GM12801 (cell line): ENCODE results near the gene CDKL1.

Experiments used
- TF ChIP-seq, protein P1 (sequence below): IDR thresholded peaks from one replicate; pipeline ENCODE4 v1.5.1; 2011; ENCODE audit warnings: control low read depth; ENCODE audit not compliant: insufficient read length; ENCODE audit errors: extremely low read depth

The CDKL1 gene

DNA sequence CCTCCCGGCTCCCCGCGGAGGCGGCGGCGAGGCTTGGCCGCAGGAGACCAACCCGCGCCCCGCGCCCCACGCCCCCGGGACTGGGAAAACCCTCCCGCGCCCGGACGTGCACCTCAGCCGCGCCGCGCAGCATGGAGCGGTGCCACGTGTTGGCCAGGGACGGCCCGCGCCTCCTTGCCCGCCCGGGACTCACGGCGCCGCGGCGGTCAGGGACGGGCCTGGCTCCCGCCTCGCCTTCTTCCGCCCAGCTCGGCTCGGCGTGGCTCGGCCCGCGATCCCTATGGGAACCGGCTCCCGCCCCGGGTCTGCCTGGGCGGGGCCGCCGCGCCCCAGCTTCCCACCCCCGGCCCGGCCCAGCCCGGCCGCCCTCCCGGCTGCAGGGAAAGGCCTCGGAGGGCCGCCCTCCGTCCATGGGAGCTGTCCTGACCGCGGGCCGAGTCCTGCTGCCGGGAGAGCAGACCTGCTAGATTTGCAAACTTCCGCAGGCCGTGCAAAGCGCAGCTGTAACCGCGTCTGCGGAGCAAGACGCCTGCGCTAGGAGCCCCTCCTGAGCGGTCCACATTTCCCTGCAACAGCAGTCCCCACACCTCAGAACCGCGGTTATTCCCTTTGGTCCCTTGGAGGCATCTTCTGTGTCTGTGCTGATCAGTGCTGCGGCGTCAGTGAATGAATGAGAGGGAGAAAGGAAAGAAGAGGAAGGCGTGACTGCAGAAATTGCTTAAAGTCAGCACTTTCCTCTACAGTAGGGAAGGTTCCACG, at the start of gene CDKL1:
CDKL1 (minus strand) TSS at position 251 of the 759 bp plus-strand sequence. CDS start 1,013 bp downstream, outside the sequence.
- TF ChIP-seq, protein P1, sequence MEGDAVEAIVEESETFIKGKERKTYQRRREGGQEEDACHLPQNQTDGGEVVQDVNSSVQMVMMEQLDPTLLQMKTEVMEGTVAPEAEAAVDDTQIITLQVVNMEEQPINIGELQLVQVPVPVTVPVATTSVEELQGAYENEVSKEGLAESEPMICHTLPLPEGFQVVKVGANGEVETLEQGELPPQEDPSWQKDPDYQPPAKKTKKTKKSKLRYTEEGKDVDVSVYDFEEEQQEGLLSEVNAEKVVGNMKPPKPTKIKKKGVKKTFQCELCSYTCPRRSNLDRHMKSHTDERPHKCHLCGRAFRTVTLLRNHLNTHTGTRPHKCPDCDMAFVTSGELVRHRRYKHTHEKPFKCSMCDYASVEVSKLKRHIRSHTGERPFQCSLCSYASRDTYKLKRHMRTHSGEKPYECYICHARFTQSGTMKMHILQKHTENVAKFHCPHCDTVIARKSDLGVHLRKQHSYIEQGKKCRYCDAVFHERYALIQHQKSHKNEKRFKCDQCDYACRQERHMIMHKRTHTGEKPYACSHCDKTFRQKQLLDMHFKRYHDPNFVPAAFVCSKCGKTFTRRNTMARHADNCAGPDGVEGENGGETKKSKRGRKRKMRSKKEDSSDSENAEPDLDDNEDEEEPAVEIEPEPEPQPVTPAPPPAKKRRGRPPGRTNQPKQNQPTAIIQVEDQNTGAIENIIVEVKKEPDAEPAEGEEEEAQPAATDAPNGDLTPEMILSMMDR, result no peak

DNA sequence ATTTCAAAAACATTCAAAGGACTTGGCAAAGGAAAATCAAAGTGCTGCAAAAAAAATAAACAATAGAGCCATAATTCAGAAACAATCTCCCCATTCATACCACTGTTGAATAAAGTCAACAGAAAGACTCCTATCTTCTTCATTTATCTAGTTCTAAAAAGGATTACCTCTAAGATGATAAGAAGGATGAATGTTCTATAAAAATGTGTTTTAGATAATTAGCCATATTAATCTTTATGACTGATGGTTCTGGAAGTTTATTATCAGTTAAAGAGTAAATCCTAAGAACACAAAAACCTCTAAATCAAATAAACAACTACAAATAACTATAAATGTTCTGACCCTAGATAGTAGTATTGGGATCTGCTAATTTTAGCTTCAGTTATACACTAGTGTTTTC, 37.8 kb upstream of the CDKL1 start:
- TF ChIP-seq, protein P1, result no peak

DNA sequence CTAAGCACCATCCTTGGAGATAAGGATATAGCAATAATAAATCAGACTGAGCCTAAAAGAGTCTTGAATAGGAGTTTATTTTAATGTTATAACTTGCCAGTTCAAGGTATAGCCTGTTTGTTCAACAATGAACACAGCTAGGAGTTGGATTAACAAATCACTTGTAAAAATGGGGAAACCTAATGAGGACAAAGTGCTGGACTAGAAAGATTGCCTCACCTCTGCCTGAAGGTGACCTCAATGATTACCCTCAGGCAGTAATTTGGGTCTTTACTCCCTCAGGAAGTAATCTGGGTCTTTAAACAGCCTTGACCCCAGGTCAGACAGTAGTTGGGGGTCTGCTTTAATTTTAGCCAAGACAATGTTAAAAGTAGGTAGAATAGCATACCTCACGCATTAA, 35.5 kb upstream of the CDKL1 start:
- TF ChIP-seq, protein P1, result no peak

DNA sequence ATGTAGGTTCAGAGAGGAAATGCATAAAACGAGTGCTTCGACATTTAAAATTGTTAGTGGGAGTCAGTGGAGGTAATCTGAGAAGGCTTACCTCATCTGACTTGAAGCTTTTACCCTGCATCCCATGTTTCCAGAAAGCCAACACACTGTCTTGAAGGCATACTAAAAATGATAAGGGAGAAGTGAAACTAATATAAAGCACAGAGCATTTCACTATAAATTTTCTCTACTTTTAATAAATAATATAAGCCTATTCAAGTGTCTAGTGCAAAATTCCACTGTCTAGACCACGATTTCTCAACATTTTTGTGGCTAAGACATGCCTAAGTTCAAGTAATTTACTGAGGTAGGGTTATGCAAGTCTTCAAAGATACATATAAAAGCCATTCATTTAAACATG, 29.1 kb upstream of the CDKL1 start:
- TF ChIP-seq, protein P1, result no peak

DNA sequence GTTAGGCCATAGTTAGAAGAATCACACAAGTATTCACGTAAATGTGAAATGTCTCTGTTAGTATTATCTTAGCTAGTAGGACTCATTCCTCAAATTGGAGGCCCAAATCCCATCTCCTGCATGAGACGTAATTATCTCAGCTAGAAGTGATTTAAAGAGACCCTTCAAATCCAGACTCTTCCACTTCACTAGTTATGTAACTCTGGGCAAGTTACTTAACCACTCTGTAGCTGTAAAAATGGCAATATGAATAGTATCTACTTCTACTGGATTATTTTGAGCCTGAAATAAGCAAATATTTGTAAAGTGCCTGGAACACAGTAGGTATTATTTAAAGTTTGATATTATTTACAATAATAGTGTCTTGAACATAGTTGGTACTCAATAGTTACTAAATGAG, 28.4 kb upstream of the CDKL1 start:
- TF ChIP-seq, protein P1, result no peak

DNA sequence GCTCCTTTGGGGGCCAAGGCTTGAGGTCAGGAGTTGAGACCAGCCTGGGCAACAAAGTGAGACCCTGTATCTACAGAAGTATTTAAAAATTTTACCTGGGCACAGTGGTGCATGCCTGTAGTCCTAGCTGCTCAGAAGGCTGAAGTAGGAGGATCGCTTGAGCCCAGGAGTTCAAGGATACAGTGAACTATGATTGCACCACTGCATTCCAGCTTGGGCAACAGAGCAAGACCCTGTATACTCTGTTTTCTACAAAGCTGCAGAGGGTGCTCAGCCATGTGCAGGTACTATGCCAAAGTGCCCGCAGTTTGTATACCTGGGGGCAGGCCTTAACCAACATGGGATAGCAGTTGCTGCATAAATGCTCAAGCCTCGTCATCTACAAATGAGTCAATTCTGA, 26.8 kb upstream of the CDKL1 start:
- TF ChIP-seq, protein P1, result no peak

DNA sequence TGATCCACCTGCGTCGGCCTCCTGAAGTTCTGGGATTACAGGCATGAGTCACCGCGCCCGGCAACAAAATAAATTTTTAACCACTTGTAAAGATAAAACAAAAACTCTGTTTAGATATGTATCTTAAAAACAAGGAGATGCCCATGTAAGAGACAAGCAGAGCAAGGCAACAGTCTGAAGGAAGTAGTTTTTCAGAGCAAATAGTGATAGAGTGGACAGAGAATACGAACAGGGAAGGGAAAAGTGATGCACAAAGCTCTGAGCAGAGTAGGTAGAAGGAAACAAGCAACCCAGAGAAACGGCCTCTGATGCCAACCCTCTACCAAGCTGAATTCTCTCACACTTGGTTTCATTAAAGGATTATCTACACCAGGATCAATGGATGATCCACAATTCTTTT, 24.8 kb upstream of the CDKL1 start:
- TF ChIP-seq, protein P1, result no peak
